GM19438 (cell line): Measurements from ENCODE around the gene PIGV.

ENCODE experiments used
- ATAC-seq: cut with Tn5 transposase; IDR thresholded peaks from one replicate; pipeline ENCODE4 v1.9.1; 2021; ENCODE audit warnings: low read depth; ENCODE audit not compliant: unreplicated experiment

PIGV gene

GRCh38 chr1:26771643-26772321 lies 16.0 kb upstream of the PIGV start:
- ATAC-seq: no peak

- ATAC-seq: no peak
Observed at GRCh38 chr1:26772687-26773086, 15.1 kb upstream of the PIGV start.

GRCh38 chr1:26774462-26774861 lies 13.3 kb upstream of the PIGV start:
- no peak for ATAC-seq

- no peak for ATAC-seq
Observed at GRCh38 chr1:26775666-26776065, 12.1 kb upstream of the PIGV start.

GRCh38 chr1:26779098-26779668 lies 8.6 kb upstream of the PIGV start:
- ATAC-seq: no peak

- ATAC-seq: no peak
Observed at GRCh38 chr1:26780344-26780957, 7.3 kb upstream of the PIGV start.

GRCh38 chr1:26781206-26781825 lies 6.4 kb upstream of the PIGV start:
- ATAC-seq: no peak

- ATAC-seq: no peak
Observed at GRCh38 chr1:26782521-26783212, 5.1 kb upstream of the PIGV start.

GRCh38 chr1:26783646-26784022 lies 4.1 kb upstream of the PIGV start:
- ATAC-seq: no peak

GRCh38 chr1:26784023-26784871 lies 3.5 kb upstream of the PIGV start:
- ATAC-seq: no peak

- ATAC-seq: no peak
Observed at GRCh38 chr1:26784886-26785285, 2.9 kb upstream of the PIGV start.

GRCh38 chr1:26785611-26786436 lies 1.9 kb upstream of the PIGV start:
- ATAC-seq: no peak

GRCh38 chr1:26786437-26787380 lies 1.0 kb upstream of the PIGV start:
- ATAC-seq: no peak

- peak; percentile 39 for ATAC-seq
Observed at GRCh38 chr1:26787381-26787705, 407 bp upstream of the PIGV start.

GRCh38 chr1:26788515-26788785 lies 700 bp downstream of the PIGV start:
- no peak for ATAC-seq

GRCh38 chr1:26788836-26789611 lies 1.3 kb downstream of the PIGV start:
- ATAC-seq: no peak

- no peak for ATAC-seq
Observed at GRCh38 chr1:26789612-26789865, 1.8 kb downstream of the PIGV start.

GRCh38 chr1:26789931-26790330 lies 2.2 kb downstream of the PIGV start:
- no peak for ATAC-seq
